M059J (cell line): Measurements from ENCODE around the gene PLEKHA8. TPM values are rescaled to one million over a fixed set of nuclear protein-coding genes. Genes with fewer than 3 reads are reported as not detected.
A peak's percentile ranks its signal among the peaks of the same experiment; 100 is the strongest.

Experiments used
- DNase-seq: peaks from one replicate; pipeline ENCODE4 v3.0.0-alpha.2; 2012; ENCODE audit warnings: low read depth
- total RNA-seq: library from RNA; depleted of rRNA; stranded (reverse); fragments of >200 nt; shearing (Covaris generic); gene quantifications from 2 replicates; pipeline ENCODE4 v1.2.3, GENCODE V29; 2014

The PLEKHA8 gene
- total RNA-seq, 1 experiment from 2014 or later, result 11.8 TPM

- no peak for DNase-seq
These were observed 74.1 kb downstream of the PLEKHA8 start for GRCh38 chr7:30102281-30102680.

DNA sequence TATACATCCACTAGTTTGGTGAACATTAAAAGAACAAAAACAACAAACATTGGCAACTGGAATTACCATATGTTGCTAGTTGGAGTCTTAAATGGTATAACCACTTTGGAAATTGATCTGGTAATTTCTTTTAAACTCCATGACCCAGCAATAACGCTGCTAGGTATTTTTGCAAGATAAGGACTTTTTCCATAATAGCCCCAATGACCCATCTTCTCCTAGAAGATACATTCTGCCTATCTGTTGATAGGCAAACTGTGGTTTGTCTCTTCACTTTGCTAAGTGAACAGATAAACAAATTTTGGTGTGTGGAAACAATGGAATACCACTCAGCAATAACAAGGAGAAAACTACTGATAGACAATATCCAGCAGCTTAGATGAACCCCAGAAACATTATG lies 75.9 kb downstream of the PLEKHA8 start:
- no peak for DNase-seq

GRCh38 chr7:30112103-30112713 lies 84.0 kb downstream of the PLEKHA8 start:
- DNase-seq, result no peak

GRCh38 chr7:30113144-30113543 lies 84.9 kb downstream of the PLEKHA8 start:
- no peak for DNase-seq

GRCh38 chr7:30114536-30115238 lies 86.5 kb downstream of the PLEKHA8 start:
- DNase-seq, result no peak

DNA sequence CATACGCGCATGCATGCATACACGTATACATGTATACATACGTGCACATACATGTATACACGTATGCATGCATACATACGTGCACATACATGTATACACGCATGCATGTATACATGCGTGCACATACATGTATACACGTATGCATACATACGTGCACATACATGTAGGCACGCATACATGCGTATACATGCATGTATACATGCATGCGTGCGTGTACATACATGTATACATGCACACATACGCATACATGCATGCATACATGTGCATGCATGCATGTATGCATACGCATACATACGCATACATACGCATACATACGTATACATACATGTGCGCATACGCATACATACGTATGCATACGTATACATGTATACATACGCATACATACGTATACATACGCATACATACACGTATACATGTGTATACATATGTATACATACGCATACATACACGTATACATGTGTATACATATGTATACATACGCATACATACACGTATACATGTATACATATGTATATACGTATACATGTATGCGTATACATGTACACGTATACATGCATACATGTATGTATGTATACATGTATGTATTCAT lies 87.6 kb downstream of the PLEKHA8 start:
- no peak for DNase-seq

DNA sequence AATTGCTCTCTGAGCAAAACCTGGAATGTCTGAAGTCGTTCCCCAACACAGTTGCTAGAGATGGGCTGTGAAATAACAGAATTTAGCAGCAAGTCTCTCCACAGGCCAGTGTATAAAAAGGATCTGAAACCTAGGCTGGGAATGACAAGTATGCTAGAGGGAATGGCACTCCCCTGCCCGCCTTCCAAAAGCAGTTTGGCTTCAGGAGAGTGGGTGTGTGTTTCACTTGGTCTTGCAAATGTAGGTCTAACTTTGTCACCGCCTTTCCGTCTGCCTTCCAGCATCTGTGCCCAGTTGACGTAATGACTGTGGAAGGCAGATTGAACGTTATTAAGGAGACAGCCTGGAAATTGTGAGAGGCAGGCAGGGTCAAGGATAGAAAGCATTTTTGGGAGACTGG lies 88.6 kb downstream of the PLEKHA8 start:
- no peak for DNase-seq

GRCh38 chr7:30117896-30118295 lies 89.7 kb downstream of the PLEKHA8 start:
- DNase-seq, result no peak

DNA sequence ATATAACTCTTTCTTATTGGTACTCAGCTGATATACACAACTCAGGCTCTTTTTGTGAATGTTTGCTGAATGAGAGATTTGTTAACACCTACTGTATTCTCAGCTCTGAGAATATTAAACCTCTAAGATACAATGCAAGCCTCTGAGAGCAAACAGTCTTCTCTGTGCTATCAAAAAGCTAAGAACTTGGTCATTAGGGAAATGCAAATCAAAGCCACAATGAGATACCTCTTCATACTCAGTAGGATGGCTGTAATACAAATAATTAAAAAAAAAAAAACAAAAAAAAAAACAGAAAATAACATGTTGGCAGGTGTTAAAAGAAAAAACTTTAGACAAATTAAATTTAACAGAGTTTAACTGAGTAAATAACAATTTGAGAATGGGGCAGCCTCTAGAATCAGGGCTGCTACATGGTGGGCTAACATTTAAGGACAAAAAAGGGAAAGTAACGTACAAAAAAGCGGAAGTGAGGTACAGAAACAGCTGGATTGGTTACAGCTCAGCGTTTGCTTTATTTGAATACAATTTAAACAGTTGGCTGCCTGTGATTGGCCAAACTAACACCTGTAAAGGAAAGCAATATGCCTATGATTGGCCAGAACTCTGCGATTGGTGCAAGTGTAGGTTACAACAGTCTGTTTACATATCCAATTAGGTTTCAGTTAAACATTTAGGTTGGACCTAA lies 91.8 kb downstream of the PLEKHA8 start:
- no peak for DNase-seq

DNA sequence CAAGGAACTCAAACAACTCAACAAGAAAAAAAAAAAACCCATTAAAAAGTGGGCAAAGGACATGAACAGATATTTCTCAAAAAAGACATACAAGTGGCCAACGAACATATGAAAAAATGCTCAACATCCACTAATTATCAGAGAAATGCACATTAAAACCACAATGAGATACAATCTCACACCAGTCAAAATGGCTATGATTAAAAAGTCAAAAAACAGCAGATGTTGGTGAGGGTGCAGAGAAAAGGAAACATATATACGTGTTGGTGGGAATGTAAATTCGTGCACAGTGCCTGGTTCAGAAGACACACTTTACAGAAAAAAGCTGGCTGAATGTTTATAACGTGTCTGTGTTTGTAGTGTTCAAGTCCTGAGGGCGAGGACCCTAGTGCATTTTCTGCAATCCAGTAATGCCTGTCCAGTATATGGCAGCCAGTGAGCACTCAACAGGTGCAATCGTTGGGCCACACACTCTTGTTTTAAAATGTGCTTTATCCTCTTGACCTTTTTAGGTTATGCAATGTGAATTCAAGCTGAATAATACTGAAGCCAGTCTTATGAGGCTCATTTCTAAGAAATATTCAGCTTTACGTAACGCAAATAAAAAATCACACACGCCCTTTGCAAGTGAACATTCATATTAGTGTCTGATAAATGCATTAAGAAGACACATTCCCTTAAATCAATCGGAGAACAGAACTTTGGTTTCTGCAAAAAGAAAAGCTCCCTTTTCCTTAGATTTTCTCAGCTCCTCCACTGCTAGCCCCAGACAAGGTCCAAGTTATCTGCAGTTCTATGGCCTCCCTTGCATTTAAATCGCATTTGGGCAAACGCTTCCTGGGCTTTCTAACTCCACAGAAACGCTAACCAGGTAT lies 105.8 kb downstream of the PLEKHA8 start:
- no peak for DNase-seq

- DNase-seq, result peak; percentile 81
These were observed 106.5 kb downstream of the PLEKHA8 start, which contains the start of gene MTURN for GRCh38 chr7:30134611-30135300. TSS of gene MTURN (plus strand) at chr7:30134986. CDS start at chr7:30135137, 151 bp downstream.

GRCh38 chr7:30135301-30136116 lies 107.3 kb downstream of the PLEKHA8 start:
- peak; percentile 68 for DNase-seq

DNA sequence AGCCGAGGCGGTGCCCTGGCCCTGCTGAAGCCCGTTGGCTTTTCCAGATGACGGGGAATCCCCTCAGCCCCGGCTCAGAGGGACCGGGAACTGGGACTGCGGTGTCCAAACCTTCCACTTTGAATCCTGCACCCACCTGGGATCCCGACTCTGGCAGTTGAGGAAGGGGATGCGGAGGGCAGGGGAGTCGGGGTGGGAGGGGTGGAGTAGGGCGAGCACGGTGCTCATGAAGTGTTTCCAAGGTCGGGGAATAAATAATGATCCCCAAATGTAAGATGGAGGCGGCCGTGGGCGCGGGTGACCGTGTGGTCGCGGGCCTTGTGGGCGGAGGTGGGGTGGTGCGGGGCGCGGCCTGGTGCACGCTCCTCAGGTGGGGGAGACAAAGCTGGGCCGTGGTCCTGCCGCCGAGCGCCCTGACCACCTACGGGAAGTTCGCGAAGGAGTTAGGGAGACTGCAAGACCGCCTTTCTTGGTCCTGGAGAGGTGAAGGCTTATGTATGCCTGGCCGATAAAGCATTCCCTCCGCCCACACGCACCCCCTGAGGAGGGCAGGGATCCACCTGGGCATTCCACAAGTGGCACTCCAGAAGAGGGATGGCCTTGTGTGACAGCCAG lies 108.0 kb downstream of the PLEKHA8 start:
- no peak for DNase-seq

GRCh38 chr7:30136743-30137485 lies 108.7 kb downstream of the PLEKHA8 start:
- no peak for DNase-seq

GRCh38 chr7:30139836-30140384 lies 111.7 kb downstream of the PLEKHA8 start:
- DNase-seq, result no peak

GRCh38 chr7:30140456-30140855 lies 112.2 kb downstream of the PLEKHA8 start:
- DNase-seq, result no peak

DNA sequence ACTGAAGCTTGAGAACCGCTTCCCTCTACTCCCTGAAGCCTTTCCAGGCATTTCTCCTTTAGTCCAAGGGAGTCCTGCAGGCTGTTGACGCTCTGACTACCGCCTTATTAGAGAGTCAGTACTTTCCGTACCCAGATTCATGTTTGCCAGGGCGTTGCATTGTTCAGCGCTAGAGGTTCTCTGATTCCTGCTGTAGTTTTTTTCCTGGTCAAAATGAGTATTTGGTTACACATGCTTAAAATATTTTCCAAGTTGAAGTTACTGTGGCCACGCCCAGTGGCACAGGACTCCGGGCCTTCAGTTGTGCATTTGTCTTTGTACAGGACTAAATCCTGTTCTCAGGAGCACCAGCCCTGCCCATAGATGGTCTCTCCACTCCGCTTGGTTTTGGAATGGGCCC lies 114.5 kb downstream of the PLEKHA8 start:
- DNase-seq, result peak; percentile 81

GRCh38 chr7:30143748-30144251 lies 115.6 kb downstream of the PLEKHA8 start:
- DNase-seq, result peak; percentile 76
